HPDE6-E6E7 (cell line): ENCODE data around the gene CAPN5.
"Not testable (repeated sequence)": the region's sequence is repeated elsewhere in the genome, so short reads cannot be mapped to it uniquely, and the experiment has no call there.

ENCODE experiments used
- DNase-seq: peaks from one replicate; pipeline ENCODE4 v3.0.0; 2011; ENCODE audit warnings: missing footprints; ENCODE audit errors: extremely low spot score

The CAPN5 gene

DNA sequence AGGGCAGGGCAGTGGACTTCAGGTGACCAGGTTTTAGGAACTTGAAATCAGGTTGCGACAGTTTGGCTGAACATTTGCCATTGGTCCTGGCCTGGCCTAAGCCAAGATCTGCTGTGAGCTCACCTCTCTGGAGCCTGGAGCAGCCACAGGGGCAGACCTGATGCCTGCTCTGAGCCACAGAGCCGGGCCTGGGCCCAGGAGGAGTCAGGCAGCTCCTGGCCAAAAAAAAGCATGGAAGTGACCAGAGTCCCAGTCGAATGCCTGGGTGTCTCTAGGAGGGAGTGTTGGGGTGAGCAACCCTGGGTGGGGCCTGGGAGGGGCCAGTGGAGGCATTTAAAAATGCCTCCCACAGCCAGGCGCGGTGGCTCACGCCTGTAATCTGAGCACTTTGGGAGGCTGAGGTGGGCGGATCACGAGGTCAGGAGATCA, 29.8 kb downstream of the CAPN5 start:
- no peak for DNase-seq

DNA sequence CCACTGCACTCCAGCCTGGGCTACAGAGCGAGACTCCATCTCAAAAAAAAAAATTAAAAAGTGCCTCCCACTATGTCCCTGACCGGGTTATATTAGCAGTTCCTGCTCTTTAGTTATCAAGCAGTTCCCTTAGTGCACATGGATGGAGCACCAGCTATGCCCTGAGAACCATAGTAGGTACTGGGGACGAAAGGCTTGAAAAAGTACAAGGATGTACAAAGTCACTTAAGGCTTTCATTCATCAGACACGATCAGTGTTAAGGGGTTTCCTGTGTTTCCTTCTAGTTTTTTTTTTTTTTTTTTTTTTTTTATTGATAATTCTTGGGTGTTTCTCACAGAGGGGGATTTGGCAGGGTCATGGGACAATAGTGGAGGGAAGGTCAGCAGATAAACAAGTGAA, 30.4 kb downstream of the CAPN5 start:
- not testable (repeated sequence) for DNase-seq

DNA sequence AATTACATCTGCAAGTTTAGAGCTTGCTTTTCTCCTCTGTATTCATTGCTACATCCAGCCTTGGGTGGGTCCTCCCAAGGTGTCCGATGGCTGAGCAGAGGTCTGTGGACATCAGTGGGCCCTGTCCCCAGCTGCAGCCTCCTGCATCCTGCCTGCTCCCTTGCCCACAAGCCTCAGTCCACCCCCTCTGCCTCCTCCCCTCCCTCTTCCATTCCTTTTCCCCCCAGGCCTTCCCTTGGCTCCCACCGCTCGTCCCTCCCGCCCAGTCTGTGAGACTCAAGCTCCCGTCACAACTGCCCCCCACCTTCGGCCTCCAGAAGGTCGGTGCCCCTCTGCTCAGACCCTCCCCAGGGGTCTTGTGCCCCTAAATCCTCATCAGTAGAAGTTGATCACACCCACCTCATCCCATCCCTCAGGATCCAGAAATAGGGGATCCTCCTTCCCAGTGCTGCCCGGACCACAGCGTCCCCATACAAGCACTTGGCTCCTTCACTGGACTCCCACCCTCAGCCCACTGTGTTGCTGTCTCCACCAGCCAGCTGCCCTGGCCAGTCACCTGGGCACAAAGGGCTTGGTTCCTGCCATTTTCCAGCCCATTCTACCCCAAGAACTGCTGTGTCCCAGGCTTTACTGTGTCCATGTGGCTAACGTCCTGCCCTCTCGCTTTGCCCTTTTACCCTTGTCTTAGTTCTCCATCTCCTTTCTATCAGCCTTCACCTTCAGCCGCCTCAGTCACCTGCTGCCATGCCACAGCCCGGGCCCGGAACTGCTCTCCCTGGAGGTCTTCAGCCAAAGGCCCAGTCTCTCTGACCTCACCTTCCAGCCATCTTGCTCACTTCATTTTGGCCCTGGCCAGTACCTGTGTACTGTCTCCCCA, 33.6 kb downstream of the CAPN5 start:
- no peak for DNase-seq

DNA sequence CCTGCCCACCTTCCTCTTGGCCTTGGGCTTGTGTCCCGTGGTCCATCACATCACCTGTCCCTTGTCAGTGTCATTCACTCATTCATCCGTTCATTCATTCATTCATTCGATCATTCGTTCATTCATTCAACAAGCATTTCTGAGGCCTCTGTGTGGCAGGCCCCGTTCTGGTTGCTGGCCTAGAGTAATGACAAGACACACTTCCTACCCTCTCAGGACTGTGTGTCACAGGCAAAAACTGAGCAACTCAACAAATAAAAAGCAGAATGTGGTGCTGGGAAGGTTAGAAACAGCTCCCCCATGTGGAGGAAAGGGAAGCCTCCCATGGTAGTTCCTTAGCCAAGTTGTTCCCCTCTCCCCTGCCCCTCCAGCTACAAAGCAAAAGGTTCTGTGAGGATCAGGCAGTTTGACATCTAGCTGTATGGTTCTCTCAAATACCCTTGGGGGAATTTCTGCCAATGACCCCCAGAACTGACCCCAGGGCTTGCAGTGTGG, 34.3 kb downstream of the CAPN5 start:
- DNase-seq = no peak

DNA sequence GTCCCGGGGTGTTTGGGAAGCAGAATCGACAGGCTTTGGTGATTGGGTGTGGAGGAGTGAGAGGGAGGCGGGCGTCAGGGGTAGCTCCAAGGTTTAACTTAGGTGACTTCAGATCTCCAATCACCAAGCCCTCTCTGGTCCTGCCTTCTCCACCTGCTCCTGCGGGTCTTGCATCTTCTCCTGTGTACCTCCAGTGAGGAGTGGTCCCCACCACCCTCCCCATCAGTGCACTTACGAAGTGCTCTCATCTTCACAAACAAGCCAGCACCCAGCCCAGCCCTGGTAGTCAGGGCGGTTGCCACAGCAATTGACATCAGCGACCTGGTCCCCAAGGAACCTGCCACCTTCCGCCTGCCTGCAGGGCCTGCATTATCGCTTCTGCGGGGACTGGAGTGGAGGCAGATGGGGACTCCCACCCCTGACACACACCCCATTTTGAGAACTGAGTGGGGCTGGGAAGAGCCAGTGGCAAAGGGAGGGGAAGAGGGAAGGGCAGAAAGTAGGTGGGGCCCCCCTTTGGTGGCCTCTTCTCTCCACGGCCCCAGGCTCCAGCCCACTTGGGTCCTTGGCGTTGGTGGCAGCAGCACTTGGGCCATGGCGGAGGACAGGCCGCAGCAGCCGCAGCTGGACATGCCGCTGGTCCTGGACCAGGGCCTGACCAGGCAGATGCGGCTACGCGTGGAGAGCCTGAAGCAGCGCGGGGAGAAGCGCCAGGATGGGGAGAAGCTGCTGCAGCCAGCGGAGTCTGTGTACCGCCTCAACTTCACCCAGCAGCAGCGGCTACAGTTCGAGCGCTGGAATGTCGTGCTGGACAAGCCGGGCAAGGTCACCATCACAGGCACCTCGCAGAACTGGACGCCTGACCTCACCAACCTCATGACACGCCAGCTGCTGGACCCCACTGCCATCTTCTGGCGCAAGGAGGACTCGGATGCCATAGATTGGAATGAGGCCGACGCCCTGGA, 35.8 kb downstream of the CAPN5 start, which contains the start of gene OMP:
TSS of gene OMP (plus strand) at position 595 of the 965 bp plus-strand sequence. CDS start at position 595, 0 bp downstream.
- no peak for DNase-seq

DNA sequence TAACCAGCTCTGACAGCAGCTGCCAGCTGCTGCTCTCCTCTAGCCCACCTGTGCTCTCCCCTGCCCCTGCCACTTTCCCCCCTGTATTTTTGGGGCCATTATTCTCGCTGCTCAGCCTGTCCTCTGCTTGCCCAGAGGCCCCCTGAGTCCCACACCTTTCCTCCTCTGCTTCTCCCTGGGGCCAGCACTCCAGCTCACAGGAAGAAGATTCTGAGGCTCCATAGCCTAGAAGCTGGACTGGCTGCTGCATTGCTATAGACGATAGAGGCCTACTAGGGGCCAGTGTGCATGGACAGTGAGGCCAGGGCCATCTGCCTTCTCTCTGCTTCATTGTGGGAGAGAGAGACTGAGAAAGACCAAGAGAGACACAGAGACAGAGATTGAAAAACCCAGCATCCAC, 36.5 kb downstream of the CAPN5 start:
- no peak for DNase-seq

DNA sequence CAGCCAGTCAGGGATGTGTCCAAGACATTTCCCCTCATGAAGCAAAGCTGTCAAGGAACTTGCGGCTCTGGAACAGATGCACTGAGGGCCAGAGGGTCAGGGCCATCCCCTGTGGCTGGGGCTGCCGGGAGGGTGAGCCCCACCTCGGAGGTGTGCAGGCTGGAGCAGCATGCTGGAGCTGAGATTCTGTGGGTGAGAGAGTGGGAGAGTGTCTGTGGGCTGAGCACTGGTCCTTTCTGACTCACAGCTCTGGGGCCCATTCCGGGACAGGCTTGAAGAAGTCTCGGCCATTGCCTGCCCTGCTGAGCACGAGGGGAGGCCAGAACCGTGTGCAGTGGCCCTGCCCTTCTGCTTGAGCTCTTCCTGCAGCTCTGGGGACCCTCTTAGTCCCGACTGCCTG, 38.0 kb downstream of the CAPN5 start:
- no peak for DNase-seq

DNA sequence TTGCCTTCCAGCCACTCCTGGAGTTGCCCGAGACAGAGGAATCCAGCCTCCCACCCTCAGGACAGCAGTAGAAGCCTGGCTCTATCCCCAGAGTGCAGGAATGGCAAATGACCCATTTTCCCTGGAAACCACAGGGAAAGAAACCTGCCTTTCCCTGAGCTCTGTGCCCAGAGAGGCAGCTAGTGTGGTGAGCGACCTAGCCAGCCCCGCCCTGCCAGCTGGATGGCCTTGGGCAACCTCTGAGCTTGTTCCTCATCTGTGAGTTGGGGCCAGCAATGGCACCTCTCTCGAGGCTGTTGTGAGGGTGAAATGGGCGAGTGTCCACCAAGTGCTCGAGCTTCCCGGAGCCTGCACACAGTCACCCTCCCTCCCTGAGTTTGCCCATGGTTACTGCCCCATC, 39.5 kb downstream of the CAPN5 start:
- no peak for DNase-seq

DNA sequence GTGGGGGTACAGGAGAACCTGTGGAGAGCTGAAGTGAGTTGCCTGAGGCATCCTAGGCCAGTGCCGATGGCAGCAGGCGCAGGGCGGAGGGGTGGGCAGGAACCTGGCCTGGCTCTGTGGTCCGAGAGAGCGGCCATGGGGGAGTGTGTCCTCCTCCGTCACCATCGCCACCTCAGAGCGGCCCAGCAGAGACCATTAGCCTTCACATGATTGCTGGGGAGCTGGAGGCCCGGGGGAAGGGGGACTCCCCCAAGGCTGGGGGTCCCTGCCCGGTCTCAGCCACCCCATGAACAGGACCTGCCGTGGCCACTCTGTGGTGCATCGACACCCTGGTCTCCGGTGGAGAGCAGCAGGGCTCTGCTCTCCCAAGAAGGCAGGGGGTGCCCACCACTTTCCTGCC, 40.0 kb downstream of the CAPN5 start:
- DNase-seq = no peak

DNA sequence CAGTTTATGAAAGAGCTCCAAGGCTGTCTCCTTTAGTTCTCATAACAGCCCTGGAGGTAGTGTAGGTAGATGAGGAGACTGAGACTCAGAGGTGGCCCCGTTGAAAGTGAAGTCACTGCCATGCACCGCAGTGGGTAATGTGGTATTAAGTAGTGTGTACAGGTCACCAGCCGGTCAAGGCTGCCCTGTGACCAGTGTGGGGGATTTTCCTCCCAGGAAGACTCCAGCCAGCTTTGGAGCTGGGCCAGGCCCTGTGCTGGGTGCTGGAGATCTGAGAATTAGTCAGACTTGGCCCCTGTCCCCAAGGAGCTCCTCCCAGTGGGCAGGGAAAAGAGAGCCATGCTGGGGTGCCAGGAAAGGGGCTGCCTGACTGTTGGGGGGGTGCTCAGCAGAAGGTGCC, 41.2 kb downstream of the CAPN5 start:
- DNase-seq = no peak

DNA sequence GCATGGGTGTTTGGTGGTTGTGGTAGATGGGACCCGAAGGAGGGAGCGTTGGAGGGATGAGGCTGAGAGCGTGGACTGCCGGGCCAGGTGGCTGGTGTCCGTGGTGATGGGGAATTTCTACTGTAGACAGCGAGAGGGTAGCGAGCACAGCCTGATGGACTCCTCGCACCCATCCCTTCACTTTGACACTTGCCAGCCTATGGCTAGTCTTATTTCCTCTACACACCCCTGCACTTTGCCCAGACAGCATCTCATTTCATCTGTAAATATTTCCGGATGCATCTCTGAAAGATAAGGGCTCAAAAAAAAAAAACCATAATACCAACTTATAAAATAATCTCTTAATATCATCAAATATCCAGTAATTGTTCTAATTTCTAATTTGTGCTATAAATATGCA, 41.7 kb downstream of the CAPN5 start:
- no peak for DNase-seq

DNA sequence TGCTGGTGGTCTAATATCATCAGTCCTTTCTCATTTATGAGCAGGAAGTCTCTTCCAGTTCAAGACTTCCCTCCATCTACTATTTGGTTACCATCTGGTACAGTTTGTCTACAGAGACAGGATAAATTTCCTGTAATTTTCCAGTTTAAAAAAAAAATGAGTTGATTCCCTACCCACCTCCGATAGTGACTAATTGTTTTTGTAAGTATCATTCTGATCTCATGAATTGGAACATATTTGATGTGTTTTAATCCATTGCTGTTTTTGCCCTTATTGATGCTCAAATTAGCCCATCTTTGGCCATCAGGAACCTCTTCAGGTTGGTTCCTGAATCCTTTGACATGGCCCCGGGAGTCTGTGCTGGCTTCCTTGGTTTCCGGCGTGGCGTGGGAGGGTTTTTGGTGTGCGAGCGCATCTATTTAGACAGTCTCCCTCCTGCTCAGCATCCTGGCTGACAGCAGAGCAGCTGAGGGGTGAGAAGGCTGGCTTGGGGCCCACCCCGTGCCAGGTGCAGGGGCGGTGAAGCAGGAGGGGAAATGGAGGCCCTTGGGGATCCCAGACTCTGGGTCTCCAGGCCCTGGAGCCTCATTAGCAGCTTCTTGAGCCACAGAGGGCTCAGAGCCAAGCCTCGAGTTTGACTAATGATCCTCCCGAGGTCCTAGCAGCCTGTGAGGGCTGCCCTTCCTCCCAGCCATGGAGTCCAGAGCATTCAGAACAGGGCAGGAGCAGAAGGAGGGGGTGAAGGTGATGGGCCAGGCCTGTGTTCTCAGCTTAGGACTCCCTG, 42.7 kb downstream of the CAPN5 start:
- DNase-seq = no peak

DNA sequence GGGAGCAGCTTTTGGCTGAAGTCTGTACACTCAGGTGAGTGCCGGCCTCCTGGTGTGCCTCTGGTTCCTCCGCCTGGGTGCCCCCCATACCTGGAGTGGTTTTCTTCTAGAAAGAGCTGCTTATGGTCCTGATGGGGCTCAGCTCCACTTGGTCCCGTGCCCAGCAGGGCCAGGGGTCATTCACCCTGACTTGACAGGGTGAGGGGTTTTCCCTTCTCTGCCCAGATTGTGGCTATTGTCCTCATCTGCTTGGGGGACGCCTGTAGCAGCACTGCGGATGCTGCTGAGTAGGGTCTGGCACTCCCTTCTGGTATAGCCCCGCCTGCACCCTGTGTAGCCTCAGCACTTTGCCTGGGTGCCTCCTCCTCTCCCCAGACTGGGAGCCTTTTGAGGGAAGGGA, 44.1 kb downstream of the CAPN5 start:
- DNase-seq = no peak

DNA sequence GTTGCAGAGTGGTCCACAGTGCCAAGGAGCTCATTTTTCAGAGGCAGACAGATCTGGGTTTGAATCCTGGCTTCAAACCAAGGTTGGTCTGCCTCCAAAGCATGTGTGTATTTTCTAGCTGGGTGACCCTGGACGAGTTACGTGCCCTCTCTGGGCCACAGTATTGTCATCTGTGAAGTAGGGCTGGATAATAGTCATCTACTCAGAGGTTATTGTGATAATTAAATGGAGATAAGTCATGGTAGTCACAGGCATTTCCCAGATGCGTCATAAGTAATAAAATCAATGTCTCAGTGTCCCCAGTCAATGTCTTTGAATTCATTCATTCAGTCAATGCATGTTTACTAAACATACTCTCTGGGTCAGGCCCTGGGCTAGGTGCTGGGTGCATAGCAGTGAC, 44.5 kb downstream of the CAPN5 start:
- no peak for DNase-seq

DNA sequence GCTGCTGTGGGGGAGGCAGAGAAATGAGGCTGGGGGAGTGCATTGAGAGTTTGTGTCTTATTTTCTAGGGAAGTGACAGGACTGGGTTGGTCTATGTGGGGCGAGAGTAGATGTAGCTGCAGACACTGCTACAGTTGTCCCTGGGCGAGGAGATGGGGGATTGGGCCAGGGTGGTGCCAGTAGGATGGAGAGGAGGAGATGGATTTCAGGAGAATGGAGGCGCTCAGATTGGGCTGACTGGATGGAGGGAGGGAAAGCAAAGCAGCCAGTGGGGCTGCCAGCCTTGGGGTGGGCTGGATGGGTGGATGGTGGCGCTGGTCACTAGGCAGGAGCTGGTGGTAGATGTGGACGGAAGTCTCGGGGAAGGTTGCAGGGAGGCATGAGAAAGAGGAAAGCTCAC, 45.2 kb downstream of the CAPN5 start:
- DNase-seq = no peak

DNA sequence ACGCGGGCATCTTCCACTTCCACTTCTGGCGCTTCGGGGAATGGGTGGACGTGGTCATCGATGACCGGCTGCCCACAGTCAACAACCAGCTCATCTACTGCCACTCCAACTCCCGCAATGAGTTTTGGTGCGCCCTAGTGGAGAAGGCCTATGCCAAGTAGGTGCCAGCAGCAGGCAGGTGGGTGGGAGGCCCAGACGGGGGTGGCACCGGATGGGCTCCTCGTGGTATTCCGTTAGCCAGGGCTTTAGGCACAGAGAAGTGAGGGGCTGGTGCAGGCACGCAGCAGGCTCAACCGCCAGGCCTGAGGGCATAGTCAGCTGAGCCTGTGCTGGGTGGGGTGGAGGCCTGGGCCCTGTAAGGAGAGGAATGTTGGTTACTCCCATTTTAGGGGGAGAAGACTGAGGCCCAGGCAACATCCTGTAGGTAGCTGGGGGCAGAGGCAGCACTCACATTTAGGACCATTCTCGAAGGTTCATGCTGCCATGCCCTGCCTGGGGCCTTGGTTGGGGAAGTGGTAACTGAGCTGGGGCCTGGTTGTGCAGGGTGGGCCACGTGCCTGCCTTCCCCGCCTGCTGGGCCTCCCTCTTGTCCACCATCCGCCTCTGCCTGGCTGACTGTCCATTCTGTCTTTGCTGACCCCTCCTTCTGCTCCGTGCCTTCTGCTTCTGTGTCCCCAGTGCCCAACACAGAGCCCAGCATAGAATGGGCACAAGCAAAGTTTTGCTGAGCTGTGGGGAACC, 46.0 kb downstream of the CAPN5 start:
- no peak for DNase-seq

DNA sequence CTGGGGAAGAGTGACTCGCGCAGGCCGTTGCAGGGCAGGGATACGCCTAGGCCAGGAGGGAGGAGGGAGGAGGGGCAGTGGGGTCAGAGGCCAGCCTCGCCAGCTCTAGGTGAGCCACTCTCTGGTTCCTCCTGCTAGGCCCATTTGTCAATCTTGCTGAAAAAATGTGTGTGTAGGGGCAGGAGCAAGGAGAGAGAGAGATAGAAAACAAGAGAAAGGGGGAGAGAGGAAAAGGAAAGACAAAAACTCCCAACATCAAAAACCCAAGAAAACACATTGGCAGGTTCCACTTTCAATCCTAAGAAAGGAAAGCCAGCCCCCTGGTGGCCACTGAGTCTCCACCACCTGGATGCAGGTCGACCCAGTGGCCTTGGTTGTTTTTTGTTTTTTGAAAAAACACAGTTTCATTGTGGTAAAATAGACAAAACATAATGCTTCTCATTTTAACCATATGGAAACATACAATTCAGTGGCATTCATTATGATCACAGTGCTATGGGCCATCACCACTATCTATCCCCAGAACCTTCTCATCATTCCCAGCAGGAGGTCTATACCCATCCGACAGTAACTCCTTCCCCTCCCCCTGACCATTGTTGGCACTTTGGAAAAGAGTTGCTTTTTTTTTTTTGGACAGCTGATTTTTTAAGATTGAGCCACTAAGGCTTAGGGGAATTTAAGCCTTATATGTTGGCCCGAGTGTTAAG, 46.8 kb downstream of the CAPN5 start:
- peak; percentile 47 for DNase-seq

DNA sequence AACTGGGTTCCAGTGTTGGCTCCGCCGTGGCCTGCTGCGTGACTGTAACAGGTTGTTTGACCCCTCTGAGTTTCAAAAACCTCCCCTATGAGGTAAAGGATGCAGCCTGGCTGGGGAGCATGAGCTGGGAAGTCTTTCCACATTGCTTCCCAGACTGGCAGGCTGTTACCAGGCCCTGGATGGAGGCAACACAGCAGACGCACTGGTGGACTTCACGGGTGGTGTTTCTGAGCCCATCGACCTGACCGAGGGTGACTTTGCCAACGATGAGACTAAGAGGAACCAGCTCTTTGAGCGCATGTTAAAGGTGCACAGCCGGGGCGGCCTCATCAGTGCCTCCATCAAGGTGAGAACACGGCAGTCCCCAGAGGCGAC, 47.3 kb downstream of the CAPN5 start:
- no peak for DNase-seq

DNA sequence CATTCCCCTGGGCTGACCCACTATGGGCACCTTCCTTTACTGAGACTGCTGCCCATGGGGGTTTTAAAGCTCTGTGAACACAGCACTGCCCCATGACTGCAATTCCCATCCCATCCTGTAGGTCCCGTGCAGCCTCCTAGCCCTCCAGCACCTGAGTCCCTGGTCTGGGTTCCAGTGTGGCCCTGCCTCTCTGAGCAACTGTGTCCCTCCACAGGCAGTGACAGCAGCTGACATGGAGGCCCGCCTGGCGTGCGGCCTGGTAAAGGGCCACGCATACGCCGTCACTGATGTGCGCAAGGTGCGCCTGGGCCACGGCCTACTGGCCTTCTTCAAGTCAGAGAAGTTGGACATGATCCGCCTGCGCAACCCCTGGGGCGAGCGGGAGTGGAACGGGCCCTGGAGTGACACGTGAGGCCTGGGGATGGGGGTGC, 48.4 kb downstream of the CAPN5 start:
- no peak for DNase-seq

DNA sequence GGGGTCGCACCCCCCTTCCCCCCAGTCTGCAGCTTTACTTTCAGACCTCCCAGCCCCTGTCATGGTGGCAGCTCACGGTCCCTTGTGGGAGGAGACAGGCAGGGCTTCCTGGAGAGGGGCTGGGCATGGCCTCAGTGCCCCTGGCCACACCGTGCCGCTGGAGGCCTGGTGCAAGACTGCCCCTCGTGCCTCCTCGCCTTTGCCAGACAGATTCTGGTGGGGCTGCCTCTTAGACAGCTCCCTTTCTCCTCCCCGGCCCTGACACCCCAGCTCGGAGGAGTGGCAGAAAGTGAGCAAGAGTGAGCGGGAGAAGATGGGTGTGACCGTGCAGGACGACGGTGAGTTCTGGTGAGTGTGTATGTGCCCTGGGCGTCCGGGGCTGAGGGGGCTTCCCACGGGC, 49.2 kb downstream of the CAPN5 start:
- no peak for DNase-seq
